Forelimb muscle (tissue), 1 donor: ENCODE data around the gene ME2. TPM values are rescaled to one million over a fixed set of nuclear protein-coding genes. Genes with fewer than 3 reads are reported as not detected.
"Not testable (repeated sequence)": the region's sequence is repeated elsewhere in the genome, so short reads cannot be mapped to it uniquely, and the experiment has no call there.

Source experiments
- DNase-seq: peaks from one replicate; pipeline ENCODE4 v3.0.0-alpha.2; 2013; ENCODE audit warnings: low read depth
- polyA plus RNA-seq: library from polyadenylated mRNA; unstranded; fragments of 120-200 nt; gene quantifications from one replicate; pipeline ENCODE4 v1.2.1, GENCODE V29; 2013; ENCODE audit not compliant: insufficient read length

ME2 gene
- polyA plus RNA-seq, 1 donor, result 27.8 TPM

GRCh38 chr18:50861617-50862016 is 17.3 kb upstream of the ME2 start:
- no peak for DNase-seq

GRCh38 chr18:50862401-50862800 is 16.5 kb upstream of the ME2 start:
- no peak for DNase-seq

- no peak for DNase-seq
Measured at GRCh38 chr18:50863840-50864375, 15.0 kb upstream of the ME2 start.

- no peak for DNase-seq
Measured at GRCh38 chr18:50866765-50867164, 12.2 kb upstream of the ME2 start.

- no peak for DNase-seq
Measured at GRCh38 chr18:50869150-50869549, 9.8 kb upstream of the ME2 start.

- DNase-seq, result no peak
Measured at GRCh38 chr18:50870138-50870845, 8.6 kb upstream of the ME2 start.

- DNase-seq, result no peak
Measured at GRCh38 chr18:50871846-50872245, 7.1 kb upstream of the ME2 start.

GRCh38 chr18:50875966-50876536 is 2.9 kb upstream of the ME2 start:
- DNase-seq, result no peak

GRCh38 chr18:50877545-50878265 is 1.2 kb upstream of the ME2 start:
- DNase-seq, result no peak

GRCh38 chr18:50879302-50880118 is 592 bp downstream of the ME2 start:
- no peak for DNase-seq

- no peak for DNase-seq
Measured at GRCh38 chr18:50880119-50880465, 1.2 kb downstream of the ME2 start.

GRCh38 chr18:50880944-50881343 is 2.0 kb downstream of the ME2 start:
- DNase-seq, result not testable (repeated sequence)

- DNase-seq, result no peak
Measured at GRCh38 chr18:50886929-50887328, 8.0 kb downstream of the ME2 start.

- DNase-seq, result no peak
Measured at GRCh38 chr18:50895350-50896045, 16.6 kb downstream of the ME2 start.

- no peak for DNase-seq
Measured at GRCh38 chr18:50896093-50896492, 17.2 kb downstream of the ME2 start.

GRCh38 chr18:50898919-50899318 is 20.0 kb downstream of the ME2 start:
- DNase-seq, result no peak

GRCh38 chr18:50902797-50903196 is 23.9 kb downstream of the ME2 start:
- DNase-seq, result no peak

GRCh38 chr18:50906843-50907242 is 27.9 kb downstream of the ME2 start:
- DNase-seq, result no peak

GRCh38 chr18:50909261-50909660 is 30.3 kb downstream of the ME2 start:
- DNase-seq, result no peak

GRCh38 chr18:50911006-50911405 is 32.1 kb downstream of the ME2 start:
- no peak for DNase-seq

GRCh38 chr18:50917021-50917420 is 38.1 kb downstream of the ME2 start:
- DNase-seq, result no peak
